ENCODE data around the gene PRIMA1. TPM values are rescaled to one million over a fixed set of nuclear protein-coding genes. Genes with fewer than 3 reads are reported as not detected.
"Not testable (repeated sequence)": the region's sequence is repeated elsewhere in the genome, so short reads cannot be mapped to it uniquely, and the experiment has no call there.

PRIMA1 gene, protein sequence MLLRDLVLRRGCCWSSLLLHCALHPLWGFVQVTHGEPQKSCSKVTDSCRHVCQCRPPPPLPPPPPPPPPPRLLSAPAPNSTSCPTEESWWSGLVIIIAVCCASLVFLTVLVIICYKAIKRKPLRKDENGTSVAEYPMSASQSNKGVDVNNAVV
- 0.05 TPM for polyA plus RNA-seq (2013, experiment 1 of 2; ENCODE audit: insufficient read length)
- 0.02 TPM for polyA plus RNA-seq (2013, experiment 2 of 2; ENCODE audit: insufficient read length)

DNA sequence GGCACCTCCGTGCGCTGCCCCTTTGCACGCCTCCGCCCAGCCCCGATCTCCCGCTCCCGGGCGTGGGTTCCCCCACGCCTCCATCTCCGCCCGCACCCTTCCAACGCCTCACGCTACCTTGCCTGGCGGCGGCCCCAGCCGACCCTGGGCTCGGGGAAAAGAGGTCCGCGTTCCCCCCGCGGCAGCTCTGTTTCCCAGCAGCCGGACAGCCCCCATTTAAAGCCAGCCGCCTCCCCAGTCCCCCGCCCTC lies at the start of gene PRIMA1:
Gene PRIMA1 (minus strand): TSS at position 193 of the 250 bp plus-strand sequence. CDS start 767 bp downstream, outside the sequence.
- no peak for DNase-seq

DNA sequence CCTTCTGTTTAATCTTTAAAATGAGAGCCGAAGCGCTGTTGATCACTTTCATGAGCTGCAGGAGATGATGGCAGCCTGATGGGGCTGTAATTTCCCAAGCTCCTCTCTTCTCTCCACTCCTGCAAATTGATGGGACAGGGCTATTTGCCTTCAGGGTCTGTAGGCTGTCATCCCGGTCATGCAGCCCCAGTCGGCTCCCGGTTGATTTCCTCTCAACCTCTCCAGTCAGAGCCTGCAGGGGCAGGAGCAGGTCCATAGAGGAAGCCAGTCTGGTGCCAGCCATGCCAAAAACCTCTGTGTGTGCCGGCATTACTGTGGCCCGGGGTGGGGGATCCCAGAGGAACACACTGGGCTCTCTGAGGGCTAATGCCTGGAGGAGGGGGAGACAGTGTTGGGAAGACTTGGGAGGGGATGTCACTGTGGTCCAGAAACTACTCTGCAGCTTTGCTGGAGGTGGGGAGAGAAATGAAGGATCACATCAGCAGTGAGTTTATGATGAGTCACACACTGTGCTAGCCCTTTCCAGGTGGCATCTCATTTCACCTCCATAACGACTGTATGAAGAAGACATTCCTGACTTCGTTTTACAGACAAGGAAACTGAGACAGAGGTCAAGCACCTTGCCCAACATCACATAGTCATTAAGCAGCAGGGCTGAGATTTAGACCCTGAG lies 46.5 kb upstream of the PRIMA1 start:
- DNase-seq, result no peak

DNA sequence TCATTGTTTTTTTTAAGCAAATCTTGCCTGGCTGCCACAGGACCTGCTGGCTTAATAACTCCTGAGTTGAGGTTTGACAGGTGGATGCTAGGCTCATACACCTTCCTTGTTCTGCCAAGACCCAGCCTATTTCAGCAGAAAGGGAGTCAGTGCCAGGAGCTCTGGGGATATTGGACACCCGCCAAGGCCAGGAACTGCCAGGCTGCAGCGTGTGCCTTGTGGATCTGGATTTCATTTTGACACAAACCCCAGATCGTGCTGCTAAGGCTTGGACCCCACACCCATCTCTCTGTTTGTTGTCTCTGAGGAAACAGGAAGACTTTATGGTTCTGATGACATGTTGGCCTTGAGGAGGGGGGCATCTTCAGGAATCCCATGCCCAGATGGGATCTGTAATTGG lies 44.4 kb upstream of the PRIMA1 start:
- no peak for DNase-seq

DNA sequence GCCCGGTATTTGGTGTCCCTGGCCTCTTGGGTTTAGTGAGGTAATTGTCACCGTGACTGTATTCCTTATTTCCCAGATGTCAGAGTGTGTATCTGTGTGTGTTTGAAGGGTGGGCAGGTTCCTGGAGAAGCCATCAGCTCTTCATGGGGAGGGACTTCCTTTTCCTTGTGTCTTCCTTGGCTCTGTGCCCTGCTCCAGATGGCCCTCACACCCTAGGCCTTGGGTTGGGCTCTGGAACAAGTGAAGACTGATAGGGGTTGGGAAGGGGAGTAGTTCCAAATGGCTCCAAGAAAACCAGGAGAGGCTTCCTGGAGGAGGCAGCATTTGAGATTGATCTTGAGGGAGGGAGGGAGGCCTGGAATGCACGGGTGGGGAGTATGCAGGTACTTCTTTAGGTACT lies 43.8 kb upstream of the PRIMA1 start:
- DNase-seq, result no peak

DNA sequence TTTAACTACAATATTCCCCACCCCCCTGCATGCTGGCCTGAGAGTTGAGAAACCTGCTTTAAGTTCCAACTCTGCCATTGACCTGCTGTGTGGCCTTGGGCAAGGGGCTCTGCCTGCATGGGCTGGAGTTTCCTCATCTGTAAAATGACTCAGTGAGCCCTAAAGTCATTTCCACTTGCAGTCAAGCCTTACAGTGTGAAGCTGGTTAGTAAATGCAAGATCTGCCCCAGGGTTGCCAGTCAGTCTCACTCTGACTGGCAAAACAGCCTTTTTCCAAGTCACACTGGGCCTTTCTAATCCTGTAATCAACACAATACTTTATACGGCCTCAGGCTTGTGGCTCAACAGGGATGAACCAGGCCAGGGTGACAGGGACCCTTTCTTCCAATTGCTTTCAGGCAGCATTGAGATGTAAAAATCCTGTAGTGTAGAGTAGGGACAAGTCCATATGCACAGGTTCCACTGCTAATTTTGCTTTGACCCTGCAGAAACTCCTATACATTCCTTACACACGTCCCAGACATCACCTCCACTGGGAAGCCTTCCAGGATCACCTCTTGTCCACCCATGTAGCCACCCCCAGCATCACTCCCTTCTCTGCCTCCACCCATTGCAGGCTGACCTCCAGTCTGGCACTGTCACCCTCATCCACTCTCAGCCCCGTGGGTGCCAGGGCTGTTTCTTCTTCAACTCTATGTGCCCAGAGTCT lies 42.6 kb upstream of the PRIMA1 start:
- DNase-seq, result no peak

DNA sequence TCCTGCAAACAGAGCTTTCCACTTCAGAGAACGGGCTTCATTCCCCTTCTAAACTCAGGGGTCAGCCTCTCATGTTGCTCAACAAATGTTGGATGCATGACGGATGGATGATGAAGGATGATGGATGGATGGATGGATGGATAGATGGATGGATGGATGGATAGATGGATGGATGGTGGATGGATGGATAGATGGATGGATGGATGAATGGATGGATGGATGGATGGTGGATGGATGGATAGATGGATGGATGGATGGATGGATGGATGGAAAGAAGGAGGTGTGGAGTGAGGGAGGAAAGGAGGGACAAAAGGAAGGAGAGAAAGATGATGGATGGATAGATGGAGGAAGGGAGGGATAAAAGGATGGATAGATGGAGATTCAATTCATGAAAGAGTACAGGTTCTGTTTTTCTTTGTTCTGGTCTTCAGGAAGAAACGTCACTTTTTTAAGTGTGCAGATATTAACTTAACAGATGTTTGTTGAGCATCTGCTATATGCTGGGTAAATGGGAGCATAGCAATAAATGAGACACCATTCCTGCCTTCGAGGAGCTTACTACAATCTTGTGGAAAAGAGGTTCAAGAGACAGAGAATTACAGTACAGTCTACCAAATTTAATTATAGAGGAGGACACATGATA lies 41.7 kb upstream of the PRIMA1 start:
- no peak for DNase-seq

DNA sequence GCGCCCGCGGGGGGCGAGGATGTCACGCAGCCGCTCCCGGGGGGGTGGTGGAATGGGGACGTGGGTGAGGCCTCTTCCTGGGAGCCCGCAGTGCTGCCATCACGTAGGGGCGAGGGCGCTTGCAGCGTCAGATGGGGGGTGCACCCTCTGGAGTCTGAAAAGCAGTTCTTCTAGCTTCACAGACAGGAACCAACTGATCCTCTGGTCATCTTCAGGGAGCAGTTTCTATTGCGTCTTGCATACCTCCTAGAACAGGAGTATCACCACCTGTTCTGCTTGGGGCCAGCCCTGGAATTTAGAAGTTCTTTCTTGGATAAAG lies 36.9 kb upstream of the PRIMA1 start:
- no peak for DNase-seq

DNA sequence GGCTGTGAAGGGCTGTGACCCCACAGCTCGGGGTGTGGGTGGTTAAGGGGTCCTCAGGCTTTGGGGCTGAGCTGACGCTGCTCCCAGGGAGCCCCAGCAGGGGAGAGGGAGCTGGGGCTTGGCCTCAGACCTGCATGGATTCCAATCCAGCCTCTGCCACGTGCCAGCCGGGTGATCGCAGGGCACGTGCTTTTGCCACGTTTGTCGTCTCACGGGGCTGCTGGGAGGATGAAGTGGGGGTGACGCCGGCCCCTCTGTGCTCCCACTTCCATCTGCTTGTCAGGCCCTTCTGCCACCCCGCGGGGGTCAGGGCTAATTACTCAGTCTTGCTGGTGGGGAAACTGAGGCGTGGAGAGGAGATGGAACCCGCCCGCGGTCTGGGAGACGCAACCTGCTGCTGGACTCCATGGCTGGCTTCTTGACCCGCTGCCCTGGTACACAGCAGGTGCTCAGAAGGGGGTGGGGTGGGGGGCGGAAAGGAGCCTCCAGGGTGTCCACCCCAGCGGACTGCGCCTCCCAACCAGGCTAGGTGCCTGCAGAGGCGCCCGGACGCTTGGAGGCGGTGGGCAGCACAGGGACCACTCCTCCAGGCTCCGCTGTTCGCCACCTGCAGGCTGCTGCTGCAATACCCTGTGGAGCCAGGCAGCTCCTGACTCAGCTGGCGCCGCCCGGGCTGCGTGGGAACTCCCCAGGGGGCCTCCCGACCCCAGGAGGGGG lies 36.4 kb upstream of the PRIMA1 start:
- DNase-seq, result no peak

DNA sequence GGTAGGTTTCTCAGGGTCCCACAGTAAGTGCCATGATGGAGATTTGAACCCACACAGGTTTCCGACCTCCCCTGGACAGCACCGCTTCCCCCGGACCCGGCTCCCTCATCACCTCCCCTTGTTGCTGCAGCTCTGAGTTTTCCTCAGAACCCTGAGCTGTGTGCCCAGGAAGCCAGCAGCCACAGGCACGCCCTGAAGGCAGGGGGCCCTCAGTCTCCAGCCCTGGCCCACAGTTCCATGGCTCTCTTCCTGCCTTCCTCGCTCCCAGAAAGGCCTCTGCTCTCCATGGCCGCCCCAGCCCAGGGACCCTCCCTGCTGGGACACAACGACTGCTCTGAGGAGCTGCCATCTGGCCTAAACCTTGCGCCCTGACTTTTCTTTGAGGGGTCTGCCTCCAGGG lies 35.8 kb upstream of the PRIMA1 start:
- no peak for DNase-seq

DNA sequence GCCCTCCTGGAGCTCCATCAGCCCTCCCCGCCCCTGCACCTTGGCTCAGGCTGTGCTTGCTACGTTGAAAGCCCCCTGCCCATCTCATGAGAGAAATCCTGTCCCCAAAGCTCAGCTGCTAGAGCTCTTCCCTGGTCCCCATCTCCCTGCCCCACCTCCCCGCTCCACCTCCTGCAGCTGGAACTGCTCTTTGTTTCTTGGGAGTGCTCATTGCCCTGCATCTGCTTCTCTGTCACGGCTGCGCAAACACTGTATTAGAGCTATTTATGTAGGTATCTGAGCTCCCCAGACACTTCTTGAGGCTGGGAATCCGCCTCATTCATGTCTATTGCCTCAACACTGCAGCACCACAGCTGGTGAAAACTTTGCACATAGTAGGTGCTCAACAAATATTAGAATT lies 32.8 kb upstream of the PRIMA1 start:
- DNase-seq, result no peak

DNA sequence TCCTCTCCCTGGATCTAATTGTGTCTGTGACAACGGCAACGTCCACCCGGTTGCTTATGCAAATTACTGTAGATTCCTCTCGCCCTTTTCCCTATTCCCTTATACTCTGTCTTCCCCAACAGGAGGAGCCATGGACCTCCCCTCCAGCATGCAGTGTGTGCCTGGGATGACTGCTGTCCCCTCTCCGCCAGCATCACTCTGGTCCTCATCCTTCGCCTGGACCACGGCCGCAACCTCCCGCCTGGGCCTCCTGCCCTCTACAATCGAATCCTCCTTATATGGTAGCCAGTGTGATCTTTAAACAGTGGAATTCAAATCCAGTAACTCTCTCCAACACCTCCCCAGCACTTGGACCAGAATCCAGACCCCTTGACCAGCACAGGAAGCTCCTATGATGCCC lies 30.6 kb upstream of the PRIMA1 start:
- DNase-seq, result no peak

DNA sequence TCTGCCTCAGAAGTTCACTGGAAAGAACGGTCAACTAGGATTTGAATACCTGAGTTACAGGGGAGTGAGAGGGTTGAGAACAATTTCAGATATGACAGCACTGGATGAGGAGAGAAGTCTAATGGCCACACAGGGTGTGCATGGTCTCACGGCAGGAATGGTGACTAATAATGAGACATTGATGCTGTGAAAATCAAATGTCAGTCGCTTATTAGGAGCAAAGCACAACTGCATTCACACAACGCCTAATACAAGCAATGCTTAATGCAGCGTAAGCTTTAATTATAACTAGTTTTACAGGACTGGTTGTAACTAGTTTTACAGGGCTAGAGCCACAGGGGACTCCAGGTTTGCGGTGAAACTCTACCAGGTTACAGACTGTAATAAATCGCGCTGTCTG lies 23.4 kb upstream of the PRIMA1 start:
- no peak for DNase-seq

DNA sequence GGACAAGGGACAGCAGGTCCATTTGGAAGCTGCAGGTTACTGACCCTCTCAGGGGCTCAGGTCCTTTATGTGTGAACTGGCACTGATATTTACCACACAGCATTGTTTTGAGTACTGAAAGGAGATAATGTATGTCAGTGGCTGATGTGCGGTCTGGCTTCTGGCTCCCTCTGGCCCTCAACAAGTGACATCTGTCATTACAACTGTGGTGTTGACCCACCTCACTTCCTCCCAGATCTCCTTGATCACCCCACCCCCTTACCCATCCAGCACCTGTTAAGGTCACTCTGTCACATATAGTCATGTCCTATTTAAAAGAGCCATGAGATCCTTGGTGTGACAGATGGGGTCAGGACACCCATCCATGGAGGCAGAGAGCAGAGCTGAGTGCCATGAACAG lies 22.7 kb upstream of the PRIMA1 start:
- no peak for DNase-seq

DNA sequence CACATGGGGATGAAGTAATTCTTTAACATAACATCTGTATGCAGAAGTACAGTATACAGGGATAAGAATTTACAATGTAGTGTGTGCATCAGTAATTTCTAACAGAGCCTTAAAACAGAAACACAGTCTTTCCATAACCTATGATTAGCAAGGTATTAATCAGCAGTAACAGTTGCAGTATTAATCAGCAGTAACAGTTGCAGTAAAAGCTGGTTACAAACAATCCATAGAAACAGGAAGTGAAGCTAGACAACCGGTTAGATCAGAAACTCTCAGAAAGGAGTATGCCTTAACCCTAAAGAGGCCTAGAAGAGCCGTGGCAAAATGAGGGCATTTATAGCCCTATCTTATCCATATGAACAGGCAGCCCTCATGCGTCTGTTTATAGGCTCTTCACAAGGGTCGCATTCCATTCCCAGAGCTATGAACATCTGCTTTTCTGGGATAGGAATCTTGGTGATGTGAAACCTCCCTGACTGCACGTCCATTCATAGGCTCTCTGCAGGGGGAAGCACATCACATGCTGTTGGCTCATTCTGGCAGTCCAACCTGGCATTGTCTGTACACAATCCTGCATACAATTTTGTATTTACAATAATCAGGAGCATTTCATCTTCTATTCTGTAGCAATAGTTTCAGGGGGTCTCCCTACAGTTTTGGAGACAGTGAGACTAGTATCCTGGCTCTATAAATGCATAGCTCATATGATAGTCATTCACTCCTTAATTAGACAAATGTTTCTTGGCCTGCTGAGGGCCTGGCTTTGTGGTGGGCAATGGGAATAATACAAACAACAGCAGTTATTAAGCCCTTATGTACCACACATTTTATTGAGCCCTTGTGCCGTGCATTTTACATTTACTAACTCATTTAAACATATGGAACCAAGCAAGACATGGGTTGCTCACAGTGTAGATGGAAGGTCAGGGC lies 21.5 kb upstream of the PRIMA1 start:
- not testable (repeated sequence) for DNase-seq

DNA sequence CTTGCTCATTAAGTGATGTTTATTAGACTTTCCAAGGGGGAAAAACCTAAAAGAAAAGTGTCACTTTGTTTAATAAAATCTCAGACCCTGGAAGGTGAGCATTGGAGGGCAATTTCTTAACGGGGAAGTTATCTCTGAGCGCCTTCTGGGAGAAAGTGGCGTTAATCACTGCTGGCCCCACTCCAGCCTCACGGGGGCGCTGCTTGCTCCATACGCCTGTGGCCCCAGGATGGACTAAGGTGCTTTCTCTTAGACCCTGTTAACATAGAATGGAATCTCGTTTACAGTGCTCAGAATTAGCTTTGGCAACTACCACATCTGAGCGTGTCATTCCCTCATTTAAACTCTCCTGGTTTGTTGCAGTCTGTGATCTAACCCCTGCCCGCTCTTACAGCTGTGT lies 16.4 kb upstream of the PRIMA1 start:
- no peak for DNase-seq

DNA sequence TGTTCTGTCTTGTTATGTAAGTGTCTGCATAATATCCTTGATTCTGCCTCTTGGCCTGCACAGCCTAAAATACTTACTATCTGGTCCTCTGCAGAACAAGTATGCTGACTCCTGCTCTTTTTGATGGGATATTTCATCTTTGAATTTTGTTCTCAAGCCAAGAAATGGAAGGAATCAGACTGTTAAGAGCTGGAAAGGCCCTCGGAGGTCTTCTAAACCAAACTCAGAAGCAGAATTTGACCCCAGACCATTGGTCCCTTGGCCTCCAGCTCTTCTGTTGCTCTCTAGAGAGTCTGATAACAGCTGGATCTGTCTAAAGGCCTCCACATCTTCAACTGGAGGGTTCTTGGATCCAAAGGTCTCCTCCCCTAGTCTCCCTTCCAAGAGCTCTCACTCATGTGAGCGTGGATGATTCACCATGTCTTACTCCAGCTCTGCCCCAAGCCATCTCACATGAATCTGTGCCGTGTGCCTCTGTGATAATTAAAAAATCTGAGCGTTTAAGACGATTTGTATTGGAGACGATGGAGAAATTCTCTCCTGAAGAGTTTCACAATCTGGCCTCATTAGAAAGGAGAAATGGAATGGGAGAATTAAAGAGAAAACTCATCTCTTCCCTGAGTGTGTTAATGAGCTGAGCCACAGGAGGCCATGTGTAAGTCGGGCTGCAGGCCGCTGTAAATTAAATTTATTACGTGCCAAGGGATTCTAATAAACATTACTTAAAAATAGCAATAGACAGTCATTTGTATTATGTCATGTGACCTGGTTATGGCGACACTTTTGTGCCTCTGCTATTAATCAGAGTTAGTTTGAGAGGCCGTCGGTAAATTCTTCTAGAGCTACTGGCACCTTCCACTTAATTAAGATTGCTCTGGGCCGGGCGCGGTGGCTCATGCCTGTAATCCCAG lies 15.4 kb upstream of the PRIMA1 start:
- no peak for DNase-seq

DNA sequence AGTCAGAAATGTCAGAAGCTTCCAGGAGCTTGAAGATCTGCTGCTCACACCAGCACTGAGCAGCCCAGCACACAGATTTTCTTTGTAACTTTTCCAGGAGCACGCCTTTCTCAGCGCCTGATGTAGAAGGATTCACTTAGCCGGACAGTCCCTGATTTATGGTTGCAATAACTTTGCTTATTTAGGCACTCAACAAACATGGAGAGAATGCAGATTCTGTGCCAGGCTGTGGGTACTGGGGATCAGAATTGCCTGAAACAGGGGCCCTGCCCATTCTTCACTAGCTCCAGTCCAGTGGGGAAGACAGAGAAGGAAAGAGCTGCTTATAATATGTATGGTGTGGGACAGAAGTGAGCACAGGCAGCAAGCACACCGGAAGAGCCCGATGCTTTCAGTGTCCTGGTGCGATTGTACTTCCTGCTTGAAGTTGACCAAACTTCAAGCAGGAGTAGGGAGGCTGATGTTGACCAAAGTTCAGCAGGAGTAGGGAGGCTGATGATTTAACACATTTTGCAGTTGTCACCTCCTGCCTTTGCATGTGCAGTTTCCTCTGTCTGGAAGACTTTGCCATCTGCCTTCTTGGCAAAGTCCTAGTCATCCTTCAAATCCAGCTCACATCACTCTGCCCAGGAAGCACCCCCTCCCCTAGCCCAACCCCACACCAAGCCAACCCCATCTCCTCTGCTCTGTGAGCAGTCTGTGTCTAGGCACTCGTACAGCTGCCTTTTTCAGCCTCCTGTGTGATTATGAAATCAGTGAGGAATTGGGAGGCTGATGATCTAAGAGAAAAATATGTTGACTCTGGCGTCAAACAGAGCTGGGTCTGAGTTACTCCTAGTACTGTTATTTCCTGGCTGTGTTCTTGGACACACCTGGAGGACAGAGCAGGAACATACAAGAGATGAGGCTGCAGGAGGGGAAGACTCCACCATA lies 12.0 kb upstream of the PRIMA1 start:
- no peak for DNase-seq

DNA sequence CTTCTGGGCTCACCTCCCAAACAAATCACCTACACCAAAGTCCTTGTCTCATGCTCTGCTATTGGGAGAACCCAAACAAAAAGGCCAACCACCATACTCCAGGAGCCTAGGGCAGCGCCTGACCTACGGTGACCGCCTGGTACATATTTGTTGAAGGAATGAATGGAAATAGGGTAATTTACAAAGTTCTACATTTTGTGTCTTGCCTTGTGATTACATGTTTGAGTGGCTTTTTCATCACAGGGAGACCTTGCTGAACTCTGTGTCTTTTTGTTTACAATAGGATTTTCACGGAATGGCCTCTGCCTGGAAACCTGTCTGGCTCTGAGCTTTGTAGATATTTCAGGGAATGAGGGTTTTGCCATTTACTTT lies 11.3 kb upstream of the PRIMA1 start:
- no peak for DNase-seq

DNA sequence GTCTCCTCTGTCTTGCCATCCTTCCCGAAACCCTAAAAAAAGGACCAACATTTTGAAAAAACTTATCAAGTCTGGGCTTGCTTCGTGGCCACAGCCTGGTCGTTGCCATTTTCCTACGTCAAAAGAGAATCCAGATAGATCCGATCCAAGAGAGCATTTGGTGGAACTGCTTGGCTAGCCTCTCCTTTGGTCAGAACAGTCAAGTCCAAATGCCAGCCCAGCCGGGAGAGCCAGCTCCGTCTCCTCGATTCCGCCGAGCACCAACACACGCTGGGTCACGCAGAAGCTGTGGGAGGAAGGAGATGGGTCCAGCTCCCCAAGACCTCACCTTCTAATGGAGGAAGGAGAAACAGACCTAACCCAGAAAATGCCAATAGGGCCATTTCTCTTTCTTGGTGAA lies 9.3 kb upstream of the PRIMA1 start:
- no peak for DNase-seq

DNA sequence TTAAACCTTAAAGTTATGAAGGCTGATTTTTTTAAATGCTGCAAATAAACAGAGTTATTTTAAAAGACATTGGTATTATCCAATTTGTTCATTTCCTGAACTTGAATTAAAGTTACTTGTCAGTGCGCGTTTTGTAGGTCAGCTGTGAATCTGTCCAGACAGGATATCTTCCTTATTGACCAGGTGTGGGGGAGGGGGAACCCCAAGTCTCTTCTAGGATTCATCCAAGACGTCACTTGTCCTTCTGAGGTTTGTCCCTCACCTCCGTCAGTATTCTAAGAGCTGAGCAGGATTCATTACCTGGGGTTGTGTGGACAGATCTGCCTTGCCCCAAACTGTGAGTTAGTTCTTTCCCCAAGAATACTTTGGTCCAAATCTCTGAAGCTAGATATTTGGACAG lies 8.8 kb upstream of the PRIMA1 start:
- DNase-seq, result no peak
